OCI-LY7 (cell line): ENCODE results near the gene HSPB6.

ENCODE experiments used
- EZH2phosphoT487 ChIP-seq: fragments of 200-600 bp; sonication (generic); IDR thresholded peaks from 2 replicates; pipeline ENCODE4 v1.6.1; 2018; ENCODE audit warnings: low read depth, borderline replicate concordance, mild to moderate bottlenecking, mixed run types, antibody characterized with exemption, low read length, moderate library complexity, mixed read lengths
- TF ChIP-seq, protein P1 (sequence below): fragments of 200-600 bp; sonication (generic); conservative IDR thresholded peaks from 2 replicates; pipeline ENCODE4 v1.5.1; 2014; ENCODE audit warnings: mild to moderate bottlenecking, antibody characterized with exemption, low read length, moderate library complexity, mixed read lengths

DNA sequence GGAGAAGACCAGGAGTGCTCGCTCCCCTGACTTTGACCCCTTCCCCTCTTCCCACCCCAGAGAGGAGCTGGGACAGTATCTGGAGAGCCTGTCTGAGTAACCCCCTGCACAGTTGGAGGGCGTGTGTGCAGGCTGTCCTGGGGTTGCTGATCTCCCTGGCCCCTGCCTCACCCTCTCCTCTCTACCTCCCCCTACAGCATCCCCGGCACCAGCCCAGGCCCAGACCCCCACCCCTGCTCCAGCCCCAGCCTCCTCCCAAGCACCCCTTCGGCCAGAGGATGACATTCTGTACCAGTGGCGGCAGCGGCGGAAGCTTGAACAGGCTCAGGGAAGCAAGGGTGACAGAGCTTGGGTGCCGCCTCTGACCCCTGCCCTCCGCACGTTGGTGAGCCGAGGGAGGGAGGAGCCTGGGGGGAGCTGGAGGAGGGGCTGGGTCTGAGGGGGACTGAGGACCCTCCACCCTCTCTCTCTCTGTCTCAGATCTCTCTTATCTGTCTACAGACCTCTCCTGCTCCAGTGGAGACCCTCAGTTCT lies 9.8 kb upstream of the HSPB6 start:
- TF ChIP-seq, protein P1, sequence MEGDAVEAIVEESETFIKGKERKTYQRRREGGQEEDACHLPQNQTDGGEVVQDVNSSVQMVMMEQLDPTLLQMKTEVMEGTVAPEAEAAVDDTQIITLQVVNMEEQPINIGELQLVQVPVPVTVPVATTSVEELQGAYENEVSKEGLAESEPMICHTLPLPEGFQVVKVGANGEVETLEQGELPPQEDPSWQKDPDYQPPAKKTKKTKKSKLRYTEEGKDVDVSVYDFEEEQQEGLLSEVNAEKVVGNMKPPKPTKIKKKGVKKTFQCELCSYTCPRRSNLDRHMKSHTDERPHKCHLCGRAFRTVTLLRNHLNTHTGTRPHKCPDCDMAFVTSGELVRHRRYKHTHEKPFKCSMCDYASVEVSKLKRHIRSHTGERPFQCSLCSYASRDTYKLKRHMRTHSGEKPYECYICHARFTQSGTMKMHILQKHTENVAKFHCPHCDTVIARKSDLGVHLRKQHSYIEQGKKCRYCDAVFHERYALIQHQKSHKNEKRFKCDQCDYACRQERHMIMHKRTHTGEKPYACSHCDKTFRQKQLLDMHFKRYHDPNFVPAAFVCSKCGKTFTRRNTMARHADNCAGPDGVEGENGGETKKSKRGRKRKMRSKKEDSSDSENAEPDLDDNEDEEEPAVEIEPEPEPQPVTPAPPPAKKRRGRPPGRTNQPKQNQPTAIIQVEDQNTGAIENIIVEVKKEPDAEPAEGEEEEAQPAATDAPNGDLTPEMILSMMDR: no peak
- no peak for TF ChIP-seq EZH2phosphoT487
